GM21526 (cell line): ENCODE data around the gene SETD9.

Experiments used
- ATAC-seq: cut with Tn5 transposase; IDR thresholded peaks from one replicate; pipeline ENCODE4 v1.9.1; 2021; ENCODE audit warnings: moderate library complexity; ENCODE audit not compliant: unreplicated experiment, low FRiP score

Gene SETD9

GRCh38 chr5:56909294-56910209, at the start of gene SETD9:
Gene SETD9, plus strand, starts transcription at chr5:56909596. Its CDS starts 50 bp downstream, at chr5:56909646.
- peak; percentile 87 for ATAC-seq

- ATAC-seq = no peak
Measured at GRCh38 chr5:56861893-56862485, 47.4 kb upstream of the SETD9 start.

GRCh38 chr5:56862909-56863308, 46.5 kb upstream of the SETD9 start:
- ATAC-seq = no peak

- no peak for ATAC-seq
Measured at GRCh38 chr5:56871777-56872176, 37.6 kb upstream of the SETD9 start.

GRCh38 chr5:56873056-56873455, 36.3 kb upstream of the SETD9 start:
- no peak for ATAC-seq

GRCh38 chr5:56876327-56876726, 33.1 kb upstream of the SETD9 start:
- ATAC-seq = no peak

GRCh38 chr5:56881571-56881970, 27.8 kb upstream of the SETD9 start:
- ATAC-seq = no peak

GRCh38 chr5:56893251-56893951, 16.0 kb upstream of the SETD9 start:
- no peak for ATAC-seq

- no peak for ATAC-seq
Measured at GRCh38 chr5:56896763-56897162, 12.6 kb upstream of the SETD9 start.

- no peak for ATAC-seq
Measured at GRCh38 chr5:56898213-56898612, 11.2 kb upstream of the SETD9 start.

- ATAC-seq = peak; percentile 19
Measured at GRCh38 chr5:56900395-56900794, 9.0 kb upstream of the SETD9 start.

- ATAC-seq = peak; percentile 61
Measured at GRCh38 chr5:56900858-56901578, 8.4 kb upstream of the SETD9 start.

GRCh38 chr5:56908942-56909293, 478 bp upstream of the SETD9 start:
- peak; percentile 42 for ATAC-seq

GRCh38 chr5:56910210-56910965, 992 bp downstream of the SETD9 start:
- ATAC-seq = peak; percentile 23

GRCh38 chr5:56913766-56914165, 4.4 kb downstream of the SETD9 start:
- ATAC-seq = no peak

- no peak for ATAC-seq
Measured at GRCh38 chr5:56914678-56915077, 5.3 kb downstream of the SETD9 start.

- ATAC-seq = no peak
Measured at GRCh38 chr5:56917534-56917933, 8.1 kb downstream of the SETD9 start.

GRCh38 chr5:56918054-56918453, 8.7 kb downstream of the SETD9 start:
- no peak for ATAC-seq

- no peak for ATAC-seq
Measured at GRCh38 chr5:56919942-56920662, 10.7 kb downstream of the SETD9 start.
